GM12878 (cell line): ENCODE results near the gene ZKSCAN1. TPM values are rescaled to one million over a fixed set of nuclear protein-coding genes. Genes with fewer than 3 reads are reported as not detected.

ENCODE experiments used
- CHD2 ChIP-seq: IDR thresholded peaks from 2 replicates; pipeline ENCODE4 v1.6.1; 2011; ENCODE audit warnings: low read depth, low read length, improper control_type of control experiment, borderline replicate concordance
- EP300 ChIP-seq, 2 experiments: fragments of 150-350 bp in 1 of 2; IDR thresholded peaks; 2 replicates each; pipeline ENCODE4 v1.6.1; 2011 to 2012; ENCODE audit warnings: low read depth in 2 of 2, low read length in 2 of 2, borderline replicate concordance in 1 of 2, improper control_type of control experiment in 1 of 2, inconsistent platforms in 1 of 2; ENCODE audit not compliant: control insufficient read depth in 1 of 2
- FOXK2 ChIP-seq: fragments of 450-650 bp; IDR thresholded peaks from 2 replicates; pipeline ENCODE4 v1.6.1; 2017; ENCODE audit warnings: mild to moderate bottlenecking, moderate library complexity
- JUND ChIP-seq: IDR thresholded peaks from 2 replicates; pipeline ENCODE4 v1.6.1; 2012; ENCODE audit warnings: low read depth, mild to moderate bottlenecking, low read length, improper control_type of control experiment, moderate library complexity
- POU2F2 ChIP-seq: IDR thresholded peaks from 3 replicates; pipeline ENCODE4 v1.6.1; 2011; ENCODE audit warnings: low read depth, mild to moderate bottlenecking, low read length, borderline replicate concordance
- RAD51 ChIP-seq: fragments of 450-650 bp; IDR thresholded peaks from 2 replicates; pipeline ENCODE4 v1.6.1; 2016; ENCODE audit warnings: moderate library complexity, mild to moderate bottlenecking, inconsistent platforms
- RFX5 ChIP-seq: IDR thresholded peaks from 2 replicates; pipeline ENCODE4 v1.6.1; 2011; ENCODE audit warnings: low read depth, low read length, improper control_type of control experiment
- SIX5 ChIP-seq: IDR thresholded peaks from 2 replicates; pipeline ENCODE4 v1.6.1; 2011; ENCODE audit warnings: mild to moderate bottlenecking, low read depth, low read length, moderate library complexity; ENCODE audit not compliant: severe bottlenecking
- TCF3 ChIP-seq: IDR thresholded peaks from 2 replicates; pipeline ENCODE4 v1.6.1; 2012; ENCODE audit warnings: low read depth, mild to moderate bottlenecking, low read length, borderline replicate concordance; ENCODE audit not compliant: insufficient read depth
- ZSCAN29 ChIP-seq: fragments of 450-650 bp; IDR thresholded peaks from 2 replicates; pipeline ENCODE4 v1.6.1; 2017; ENCODE audit warnings: mild to moderate bottlenecking, moderate library complexity
- polyA plus RNA-seq, 11 experiments: library from polyadenylated mRNA; depleted of rRNA in 4 of 11; unstranded in 6 of 11; stranded (reverse) in 5 of 11; fragments of >200 nt; fragmentation: Nextera tagmentation in 4 of 11; fragmentation: Illumina TruSeq in 1 of 11; extraction: Ambion mirVana in 4 of 11; extraction: Trizol in 1 of 11; gene quantifications; 1 replicate in 1 of 11; 2 replicates in 10 of 11; pipeline versions ENCODE4 v1.2.1 to v1.2.3, GENCODE V29; 2011 to 2016; ENCODE audit warnings: inconsistent platforms in 2 of 11, missing spikeins in 2 of 11, low read depth in 1 of 11
- total RNA-seq, 4 experiments: library from RNA; depleted of rRNA in 3 of 4; stranded (reverse); fragments of >200 nt in 3 of 4; fragmentation: Illumina TruSeq in 1 of 4; extraction: Trizol in 1 of 4; gene quantifications; 2 replicates each; pipeline versions ENCODE4 v1.2.1 to v1.2.3, GENCODE V29; 2013 to 2021
- TF ChIP-seq, protein P1 (sequence below): IDR thresholded peaks from 2 replicates; pipeline ENCODE4 v1.6.1; 2012; ENCODE audit warnings: low read depth, low read length, improper control_type of control experiment
- TF ChIP-seq, protein P2 (sequence below): fragments of 450-650 bp; IDR thresholded peaks from 2 replicates; pipeline ENCODE4 v1.6.1; 2016; ENCODE audit warnings: mild to moderate bottlenecking
- TF ChIP-seq, protein P3 (sequence below): fragments of 450-650 bp; IDR thresholded peaks from 2 replicates; pipeline ENCODE4 v1.6.1; 2017; ENCODE audit warnings: antibody characterized with exemption, mild to moderate bottlenecking, moderate library complexity
- TF ChIP-seq, protein P4 (sequence below): fragments of 450-650 bp; IDR thresholded peaks from 2 replicates; pipeline ENCODE4 v1.6.1; 2016; ENCODE audit warnings: mild to moderate bottlenecking, moderate library complexity, borderline replicate concordance
- TF ChIP-seq, protein P5 (sequence below): fragments of 450-650 bp; IDR thresholded peaks from 2 replicates; pipeline ENCODE4 v1.6.1; 2016; ENCODE audit warnings: mild to moderate bottlenecking
- TF ChIP-seq, protein P6 (sequence below): fragments of 450-650 bp; IDR thresholded peaks from 2 replicates; pipeline ENCODE4 v1.6.1; 2014; ENCODE audit warnings: mild to moderate bottlenecking

The ZKSCAN1 gene
- total and polyA plus RNA-seq, 10 of the 15 experiments (the other 5 are each of a cell fraction or from before 2014, with no cell fraction given): 3.2 to 34.4 (median 18.1) TPM

DNA sequence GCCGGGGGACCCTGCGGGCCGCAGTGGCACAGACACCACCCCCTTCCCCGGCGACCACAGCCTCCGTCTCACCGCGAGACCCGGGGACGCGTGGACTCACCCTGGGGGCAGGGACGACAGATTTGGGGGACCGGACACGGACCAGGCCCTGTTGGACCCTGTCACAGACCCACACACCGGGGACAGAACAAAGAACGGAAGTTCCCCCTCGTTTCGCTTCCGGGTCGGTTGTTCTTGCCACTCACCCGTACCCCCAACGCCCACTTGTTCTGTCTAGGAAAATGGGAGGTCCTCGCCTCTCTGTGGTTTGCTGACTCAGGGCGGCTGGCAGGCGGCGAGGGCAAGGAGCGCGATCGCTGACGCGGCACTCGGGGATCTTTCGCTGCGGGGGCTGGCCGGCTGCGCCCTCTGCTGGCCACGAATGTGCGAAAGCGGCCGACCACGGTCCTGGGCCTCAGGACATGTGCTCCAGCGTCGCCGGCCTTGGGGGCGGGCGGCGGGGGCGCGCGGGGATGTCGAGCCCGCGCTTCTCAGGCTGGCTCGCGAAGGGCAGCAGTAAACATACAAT is 66.2 kb downstream of the ZKSCAN1 start, which contains the start of gene ZNF3 (continued):
- TF ChIP-seq, protein P1, sequence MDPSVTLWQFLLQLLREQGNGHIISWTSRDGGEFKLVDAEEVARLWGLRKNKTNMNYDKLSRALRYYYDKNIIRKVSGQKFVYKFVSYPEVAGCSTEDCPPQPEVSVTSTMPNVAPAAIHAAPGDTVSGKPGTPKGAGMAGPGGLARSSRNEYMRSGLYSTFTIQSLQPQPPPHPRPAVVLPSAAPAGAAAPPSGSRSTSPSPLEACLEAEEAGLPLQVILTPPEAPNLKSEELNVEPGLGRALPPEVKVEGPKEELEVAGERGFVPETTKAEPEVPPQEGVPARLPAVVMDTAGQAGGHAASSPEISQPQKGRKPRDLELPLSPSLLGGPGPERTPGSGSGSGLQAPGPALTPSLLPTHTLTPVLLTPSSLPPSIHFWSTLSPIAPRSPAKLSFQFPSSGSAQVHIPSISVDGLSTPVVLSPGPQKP: peak; percentile 73; the same call in 1 of the 2 replicates
- peak; percentile 79; the same call in 1 of the 2 replicates for TF ChIP-seq CHD2
- TF ChIP-seq, protein P2, sequence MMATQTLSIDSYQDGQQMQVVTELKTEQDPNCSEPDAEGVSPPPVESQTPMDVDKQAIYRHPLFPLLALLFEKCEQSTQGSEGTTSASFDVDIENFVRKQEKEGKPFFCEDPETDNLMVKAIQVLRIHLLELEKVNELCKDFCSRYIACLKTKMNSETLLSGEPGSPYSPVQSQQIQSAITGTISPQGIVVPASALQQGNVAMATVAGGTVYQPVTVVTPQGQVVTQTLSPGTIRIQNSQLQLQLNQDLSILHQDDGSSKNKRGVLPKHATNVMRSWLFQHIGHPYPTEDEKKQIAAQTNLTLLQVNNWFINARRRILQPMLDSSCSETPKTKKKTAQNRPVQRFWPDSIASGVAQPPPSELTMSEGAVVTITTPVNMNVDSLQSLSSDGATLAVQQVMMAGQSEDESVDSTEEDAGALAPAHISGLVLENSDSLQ: peak; percentile 95
- peak in 1 of 2 experiments; percentile 60; a peak in 1 of 4 replicates for TF ChIP-seq EP300 (IDR thresholded peaks at IDR 0.05; ENCODE audit: borderline replicate concordance in 1 of 2, control insufficient read depth in 1 of 2, low read depth in 2 of 2, low read length in 2 of 2)
- TF ChIP-seq, protein P3, sequence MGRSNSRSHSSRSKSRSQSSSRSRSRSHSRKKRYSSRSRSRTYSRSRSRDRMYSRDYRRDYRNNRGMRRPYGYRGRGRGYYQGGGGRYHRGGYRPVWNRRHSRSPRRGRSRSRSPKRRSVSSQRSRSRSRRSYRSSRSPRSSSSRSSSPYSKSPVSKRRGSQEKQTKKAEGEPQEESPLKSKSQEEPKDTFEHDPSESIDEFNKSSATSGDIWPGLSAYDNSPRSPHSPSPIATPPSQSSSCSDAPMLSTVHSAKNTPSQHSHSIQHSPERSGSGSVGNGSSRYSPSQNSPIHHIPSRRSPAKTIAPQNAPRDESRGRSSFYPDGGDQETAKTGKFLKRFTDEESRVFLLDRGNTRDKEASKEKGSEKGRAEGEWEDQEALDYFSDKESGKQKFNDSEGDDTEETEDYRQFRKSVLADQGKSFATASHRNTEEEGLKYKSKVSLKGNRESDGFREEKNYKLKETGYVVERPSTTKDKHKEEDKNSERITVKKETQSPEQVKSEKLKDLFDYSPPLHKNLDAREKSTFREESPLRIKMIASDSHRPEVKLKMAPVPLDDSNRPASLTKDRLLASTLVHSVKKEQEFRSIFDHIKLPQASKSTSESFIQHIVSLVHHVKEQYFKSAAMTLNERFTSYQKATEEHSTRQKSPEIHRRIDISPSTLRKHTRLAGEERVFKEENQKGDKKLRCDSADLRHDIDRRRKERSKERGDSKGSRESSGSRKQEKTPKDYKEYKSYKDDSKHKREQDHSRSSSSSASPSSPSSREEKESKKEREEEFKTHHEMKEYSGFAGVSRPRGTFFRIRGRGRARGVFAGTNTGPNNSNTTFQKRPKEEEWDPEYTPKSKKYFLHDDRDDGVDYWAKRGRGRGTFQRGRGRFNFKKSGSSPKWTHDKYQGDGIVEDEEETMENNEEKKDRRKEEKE: no peak
- TF ChIP-seq, protein P4, sequence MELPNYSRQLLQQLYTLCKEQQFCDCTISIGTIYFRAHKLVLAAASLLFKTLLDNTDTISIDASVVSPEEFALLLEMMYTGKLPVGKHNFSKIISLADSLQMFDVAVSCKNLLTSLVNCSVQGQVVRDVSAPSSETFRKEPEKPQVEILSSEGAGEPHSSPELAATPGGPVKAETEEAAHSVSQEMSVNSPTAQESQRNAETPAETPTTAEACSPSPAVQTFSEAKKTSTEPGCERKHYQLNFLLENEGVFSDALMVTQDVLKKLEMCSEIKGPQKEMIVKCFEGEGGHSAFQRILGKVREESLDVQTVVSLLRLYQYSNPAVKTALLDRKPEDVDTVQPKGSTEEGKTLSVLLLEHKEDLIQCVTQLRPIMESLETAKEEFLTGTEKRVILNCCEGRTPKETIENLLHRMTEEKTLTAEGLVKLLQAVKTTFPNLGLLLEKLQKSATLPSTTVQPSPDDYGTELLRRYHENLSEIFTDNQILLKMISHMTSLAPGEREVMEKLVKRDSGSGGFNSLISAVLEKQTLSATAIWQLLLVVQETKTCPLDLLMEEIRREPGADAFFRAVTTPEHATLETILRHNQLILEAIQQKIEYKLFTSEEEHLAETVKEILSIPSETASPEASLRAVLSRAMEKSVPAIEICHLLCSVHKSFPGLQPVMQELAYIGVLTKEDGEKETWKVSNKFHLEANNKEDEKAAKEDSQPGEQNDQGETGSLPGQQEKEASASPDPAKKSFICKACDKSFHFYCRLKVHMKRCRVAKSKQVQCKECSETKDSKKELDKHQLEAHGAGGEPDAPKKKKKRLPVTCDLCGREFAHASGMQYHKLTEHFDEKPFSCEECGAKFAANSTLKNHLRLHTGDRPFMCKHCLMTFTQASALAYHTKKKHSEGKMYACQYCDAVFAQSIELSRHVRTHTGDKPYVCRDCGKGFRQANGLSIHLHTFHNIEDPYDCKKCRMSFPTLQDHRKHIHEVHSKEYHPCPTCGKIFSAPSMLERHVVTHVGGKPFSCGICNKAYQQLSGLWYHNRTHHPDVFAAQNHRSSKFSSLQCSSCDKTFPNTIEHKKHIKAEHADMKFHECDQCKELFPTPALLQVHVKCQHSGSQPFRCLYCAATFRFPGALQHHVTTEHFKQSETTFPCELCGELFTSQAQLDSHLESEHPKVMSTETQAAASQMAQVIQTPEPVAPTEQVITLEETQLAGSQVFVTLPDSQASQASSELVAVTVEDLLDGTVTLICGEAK: peak; percentile 98
- TF ChIP-seq, protein P5, sequence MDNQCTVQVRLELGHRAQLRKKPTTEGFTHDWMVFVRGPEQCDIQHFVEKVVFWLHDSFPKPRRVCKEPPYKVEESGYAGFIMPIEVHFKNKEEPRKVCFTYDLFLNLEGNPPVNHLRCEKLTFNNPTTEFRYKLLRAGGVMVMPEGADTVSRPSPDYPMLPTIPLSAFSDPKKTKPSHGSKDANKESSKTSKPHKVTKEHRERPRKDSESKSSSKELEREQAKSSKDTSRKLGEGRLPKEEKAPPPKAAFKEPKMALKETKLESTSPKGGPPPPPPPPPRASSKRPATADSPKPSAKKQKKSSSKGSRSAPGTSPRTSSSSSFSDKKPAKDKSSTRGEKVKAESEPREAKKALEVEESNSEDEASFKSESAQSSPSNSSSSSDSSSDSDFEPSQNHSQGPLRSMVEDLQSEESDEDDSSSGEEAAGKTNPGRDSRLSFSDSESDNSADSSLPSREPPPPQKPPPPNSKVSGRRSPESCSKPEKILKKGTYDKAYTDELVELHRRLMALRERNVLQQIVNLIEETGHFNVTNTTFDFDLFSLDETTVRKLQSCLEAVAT: peak; percentile 98
- TF ChIP-seq POU2F2: peak; percentile 67; the same call in 1 of the 3 replicates
- TF ChIP-seq, protein P6, sequence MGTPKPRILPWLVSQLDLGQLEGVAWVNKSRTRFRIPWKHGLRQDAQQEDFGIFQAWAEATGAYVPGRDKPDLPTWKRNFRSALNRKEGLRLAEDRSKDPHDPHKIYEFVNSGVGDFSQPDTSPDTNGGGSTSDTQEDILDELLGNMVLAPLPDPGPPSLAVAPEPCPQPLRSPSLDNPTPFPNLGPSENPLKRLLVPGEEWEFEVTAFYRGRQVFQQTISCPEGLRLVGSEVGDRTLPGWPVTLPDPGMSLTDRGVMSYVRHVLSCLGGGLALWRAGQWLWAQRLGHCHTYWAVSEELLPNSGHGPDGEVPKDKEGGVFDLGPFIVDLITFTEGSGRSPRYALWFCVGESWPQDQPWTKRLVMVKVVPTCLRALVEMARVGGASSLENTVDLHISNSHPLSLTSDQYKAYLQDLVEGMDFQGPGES: peak; percentile 13; the same call in 1 of the 2 replicates
- TF ChIP-seq ZSCAN29: peak; percentile 19; the same call in 1 of the 2 replicates
- no peak; the same call in 1 of the 2 replicates for TF ChIP-seq RAD51
- no peak for TF ChIP-seq TCF3
- peak; percentile 18; the same call in 1 of the 2 replicates for TF ChIP-seq RFX5
- TF ChIP-seq FOXK2: peak; percentile 47; the same call in 1 of the 2 replicates
- TF ChIP-seq SIX5: peak; percentile 62
- TF ChIP-seq JUND: peak; percentile 60; the same call in 1 of the 2 replicates
- TF ChIP-seq, all 136 proteins: peak for 73
